ENCODE data around the gene TMOD2.

- TF ChIP-seq, protein P1, sequence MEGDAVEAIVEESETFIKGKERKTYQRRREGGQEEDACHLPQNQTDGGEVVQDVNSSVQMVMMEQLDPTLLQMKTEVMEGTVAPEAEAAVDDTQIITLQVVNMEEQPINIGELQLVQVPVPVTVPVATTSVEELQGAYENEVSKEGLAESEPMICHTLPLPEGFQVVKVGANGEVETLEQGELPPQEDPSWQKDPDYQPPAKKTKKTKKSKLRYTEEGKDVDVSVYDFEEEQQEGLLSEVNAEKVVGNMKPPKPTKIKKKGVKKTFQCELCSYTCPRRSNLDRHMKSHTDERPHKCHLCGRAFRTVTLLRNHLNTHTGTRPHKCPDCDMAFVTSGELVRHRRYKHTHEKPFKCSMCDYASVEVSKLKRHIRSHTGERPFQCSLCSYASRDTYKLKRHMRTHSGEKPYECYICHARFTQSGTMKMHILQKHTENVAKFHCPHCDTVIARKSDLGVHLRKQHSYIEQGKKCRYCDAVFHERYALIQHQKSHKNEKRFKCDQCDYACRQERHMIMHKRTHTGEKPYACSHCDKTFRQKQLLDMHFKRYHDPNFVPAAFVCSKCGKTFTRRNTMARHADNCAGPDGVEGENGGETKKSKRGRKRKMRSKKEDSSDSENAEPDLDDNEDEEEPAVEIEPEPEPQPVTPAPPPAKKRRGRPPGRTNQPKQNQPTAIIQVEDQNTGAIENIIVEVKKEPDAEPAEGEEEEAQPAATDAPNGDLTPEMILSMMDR (IDR thresholded peaks at IDR 0.05; ENCODE audit: control extremely low read depth in 1 of 3, insufficient read depth in 1 of 3, low read depth in 1 of 3, low read length in 3 of 3): no peak
- no peak for TF ChIP-seq GABPA (IDR thresholded peaks at IDR 0.05; ENCODE audit: borderline replicate concordance, insufficient read depth, low read length)
Observed at GRCh38 chr15:51706926-51707608, 44.3 kb upstream of the TMOD2 start.

Data from H1 (cell line).